ENCODE results near the gene WDR35. TPM values are rescaled to one million over a fixed set of nuclear protein-coding genes. Genes with fewer than 3 reads are reported as not detected.

WDR35 gene
- total and polyA plus RNA-seq, 2 donors (not counting 3 experiments of a cell fraction or from before 2014, with no cell fraction given): 3.6 to 8.0 TPM

Other genes with a start within 250 kb of the WDR35 start
- 8.8 and 13.8 TPM in 2 replicates for gene TTC32, start 88.1 kb downstream of the WDR35 start, total RNA-seq
- 8.7 and 9.4 TPM in 2 replicates for gene TTC32, start 88.1 kb downstream of the WDR35 start, polyA plus RNA-seq
- 3.4 and 6.1 TPM in 2 replicates for gene MATN3, start 22.6 kb upstream of the WDR35 start, total RNA-seq
- gene MATN3, start 22.6 kb upstream of the WDR35 start, polyA plus RNA-seq: 1.4 and 1.8 TPM in 2 replicates
- 154 and 155 TPM in 2 replicates for gene LAPTM4A, start 61.5 kb upstream of the WDR35 start, total RNA-seq
- gene LAPTM4A, start 61.5 kb upstream of the WDR35 start, polyA plus RNA-seq: 371 and 427 TPM in 2 replicates
- 3.5 and 4.0 TPM in 2 replicates for gene SDC1, start 235.0 kb upstream of the WDR35 start, total RNA-seq
- gene SDC1, start 235.0 kb upstream of the WDR35 start, polyA plus RNA-seq: 3.2 and 5.6 TPM in 2 replicates